Measurements from ENCODE around the gene MTMR10. TPM values are rescaled to one million over a fixed set of nuclear protein-coding genes. Genes with fewer than 3 reads are reported as not detected.
A peak's percentile ranks its signal among the peaks of the same experiment; 100 is the strongest.

Gene MTMR10
- total RNA-seq, 1 experiment from 2014 or later: 13.2 TPM

GRCh38 chr15:30958219-30958618, 33.2 kb downstream of the MTMR10 start:
- DNase-seq (ENCODE audit: low read depth): no peak

- peak; percentile 19 for DNase-seq (ENCODE audit: low read depth)
These were observed 35.0 kb downstream of the MTMR10 start for GRCh38 chr15:30956216-30957124.

GRCh38 chr15:30954674-30955073, 36.8 kb downstream of the MTMR10 start:
- DNase-seq (ENCODE audit: low read depth): no peak

- DNase-seq (ENCODE audit: low read depth): peak; percentile 92
These were observed 37.6 kb downstream of the MTMR10 start for GRCh38 chr15:30953731-30954378.

- no peak for DNase-seq (ENCODE audit: low read depth)
These were observed 38.2 kb downstream of the MTMR10 start for GRCh38 chr15:30953183-30953582.

- no peak for DNase-seq (ENCODE audit: low read depth)
These were observed 47.6 kb downstream of the MTMR10 start for GRCh38 chr15:30943654-30944335.

GRCh38 chr15:30941520-30941919, 49.9 kb downstream of the MTMR10 start:
- DNase-seq (ENCODE audit: low read depth): no peak

- no peak for DNase-seq (ENCODE audit: low read depth)
These were observed 51.1 kb downstream of the MTMR10 start for GRCh38 chr15:30940359-30940758.

- no peak for DNase-seq (ENCODE audit: low read depth)
These were observed 52.3 kb downstream of the MTMR10 start for GRCh38 chr15:30939161-30939560.

GRCh38 chr15:30933293-30933692, 58.1 kb downstream of the MTMR10 start:
- DNase-seq (ENCODE audit: low read depth): no peak

GRCh38 chr15:30930422-30930821, 61.0 kb downstream of the MTMR10 start:
- no peak for DNase-seq (ENCODE audit: low read depth)

GRCh38 chr15:30929982-30930381, 61.4 kb downstream of the MTMR10 start:
- DNase-seq (ENCODE audit: low read depth): no peak

GRCh38 chr15:30929064-30929669, 62.3 kb downstream of the MTMR10 start:
- no peak for DNase-seq (ENCODE audit: low read depth)

GRCh38 chr15:30928076-30928475, 63.4 kb downstream of the MTMR10 start:
- no peak for DNase-seq (ENCODE audit: low read depth)

- DNase-seq (ENCODE audit: low read depth): no peak
These were observed 64.2 kb downstream of the MTMR10 start for GRCh38 chr15:30927148-30927761.

GRCh38 chr15:30926161-30926560, 65.3 kb downstream of the MTMR10 start:
- no peak for DNase-seq (ENCODE audit: low read depth)

GRCh38 chr15:30925686-30926085, 65.7 kb downstream of the MTMR10 start:
- DNase-seq (ENCODE audit: low read depth): no peak

- DNase-seq (ENCODE audit: low read depth): peak; percentile 14
These were observed 67.1 kb downstream of the MTMR10 start for GRCh38 chr15:30924353-30924752.

GRCh38 chr15:30923429-30923828, 68.0 kb downstream of the MTMR10 start:
- DNase-seq (ENCODE audit: low read depth): no peak

- DNase-seq (ENCODE audit: low read depth): peak; percentile 63
These were observed 68.7 kb downstream of the MTMR10 start for GRCh38 chr15:30922480-30923311.
